Hematopoietic multipotent progenitor cell treated with erythropoietin and hydrocortisone succinate and interleukin-3 and kit ligand, for 17 days (in vitro differentiated cells): Measurements from ENCODE around the gene SNAPC2.

Experiments
- DNase-seq: peaks from one replicate; pipeline ENCODE4 v3.0.0-alpha.2; 2015; ENCODE audit warnings: low spot score

Gene SNAPC2

GRCh38 chr19:7968008-7968795 is 48.1 kb downstream of the SNAPC2 start:
- no peak for DNase-seq

DNA sequence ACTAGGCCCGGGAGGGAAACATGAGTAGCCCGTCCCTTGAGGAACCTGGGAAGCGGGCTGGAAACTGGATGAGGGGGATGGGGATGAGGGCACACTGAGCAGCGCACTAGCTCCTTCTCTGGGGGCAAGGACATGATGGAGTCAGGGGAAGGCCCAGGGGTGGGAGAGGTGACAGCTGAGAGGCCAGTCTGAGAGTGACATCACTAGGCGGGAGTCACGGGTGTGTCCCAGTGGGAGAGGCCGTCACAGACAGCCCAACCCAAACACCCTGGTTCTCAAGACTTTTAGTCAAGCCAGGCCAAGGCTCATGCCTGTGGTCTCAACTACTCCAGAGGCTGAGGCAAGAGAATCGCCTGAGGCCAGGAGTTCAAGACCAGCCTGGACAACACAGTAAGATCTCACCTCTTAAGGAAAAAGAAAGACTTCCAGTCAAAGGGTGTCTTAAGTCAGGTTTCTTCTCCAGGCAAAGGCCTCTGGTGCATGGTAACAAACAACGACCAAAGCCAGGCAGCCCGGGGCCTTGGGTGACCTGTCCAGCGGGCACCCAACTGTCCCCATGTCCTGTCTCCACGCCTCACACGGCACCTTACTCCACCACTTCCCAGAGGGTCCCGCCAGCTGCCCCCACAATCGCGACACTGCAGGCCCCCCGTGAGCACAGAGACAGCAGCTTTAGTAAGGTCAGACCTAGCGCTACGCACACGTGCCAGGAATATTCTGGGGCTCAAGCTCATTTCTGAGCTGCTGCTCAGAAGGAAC is 48.8 kb downstream of the SNAPC2 start:
- peak; percentile 77 for DNase-seq

- no peak for DNase-seq
These were observed 49.4 kb downstream of the SNAPC2 start for GRCh38 chr19:7969555-7969939.

GRCh38 chr19:7970716-7971448 is 50.7 kb downstream of the SNAPC2 start:
- DNase-seq: peak; percentile 74

DNA sequence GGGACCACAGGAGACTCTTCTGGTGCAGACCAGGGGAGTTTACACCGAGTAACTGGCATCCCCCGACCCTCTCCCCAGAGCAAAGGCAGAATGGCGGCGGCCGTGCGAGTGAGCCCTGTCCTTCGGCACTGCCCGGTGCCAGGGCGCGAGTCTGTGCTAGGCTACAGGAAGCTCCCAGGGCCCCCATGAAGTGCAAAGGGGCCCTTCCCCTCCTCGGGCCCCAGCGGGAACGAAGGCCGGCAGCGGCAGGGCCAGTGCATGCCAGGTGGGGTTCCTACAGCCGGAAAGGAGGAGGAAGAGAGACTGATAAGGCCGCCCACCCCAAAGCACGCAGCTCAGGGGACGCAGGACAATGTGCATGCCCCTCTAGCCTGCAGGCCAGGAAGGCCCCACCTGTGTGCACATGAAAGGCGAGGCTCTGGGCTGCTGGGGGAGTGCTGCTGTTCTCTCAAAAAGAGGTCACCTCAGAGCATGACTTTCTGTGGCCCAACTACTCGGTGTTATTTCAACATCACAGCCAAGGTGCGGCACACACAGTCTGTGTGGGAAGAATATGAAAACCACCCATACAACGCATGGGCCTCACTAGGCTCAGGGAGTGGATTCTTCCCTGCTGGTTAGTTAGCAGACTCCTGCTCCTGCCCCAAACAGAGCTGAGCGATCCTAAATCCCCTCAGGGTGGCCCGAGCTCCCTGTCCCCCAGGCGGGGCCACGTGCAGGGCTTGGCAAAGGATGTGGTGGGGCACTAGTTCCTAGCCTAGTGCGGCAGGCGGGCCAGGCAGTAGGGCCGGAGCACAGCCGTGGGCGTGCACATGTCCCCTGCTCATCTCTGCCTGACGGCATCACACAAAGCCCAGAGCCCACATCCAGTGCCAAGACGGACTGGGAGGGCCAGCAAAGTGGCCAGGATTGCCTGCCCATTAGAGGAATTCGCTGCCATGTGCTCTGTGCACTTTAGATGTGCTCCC is 51.7 kb downstream of the SNAPC2 start:
- DNase-seq: no peak
